ENCODE data around the gene POU6F2.

Gene POU6F2

GRCh38 chr7:39073432-39073831, 95.7 kb downstream of the POU6F2 start:
- no peak overlapping the region for H3K27ac ChIP-seq (replicated peaks)
- H3K4me3 ChIP-seq (replicated peaks; ENCODE audit: insufficient read depth, low read length), result no peak overlapping the region
- H3K27me3 ChIP-seq (ENCODE audit: insufficient read depth, poor library complexity, severe bottlenecking), result no peaks in the 10 kb centered on the region

DNA sequence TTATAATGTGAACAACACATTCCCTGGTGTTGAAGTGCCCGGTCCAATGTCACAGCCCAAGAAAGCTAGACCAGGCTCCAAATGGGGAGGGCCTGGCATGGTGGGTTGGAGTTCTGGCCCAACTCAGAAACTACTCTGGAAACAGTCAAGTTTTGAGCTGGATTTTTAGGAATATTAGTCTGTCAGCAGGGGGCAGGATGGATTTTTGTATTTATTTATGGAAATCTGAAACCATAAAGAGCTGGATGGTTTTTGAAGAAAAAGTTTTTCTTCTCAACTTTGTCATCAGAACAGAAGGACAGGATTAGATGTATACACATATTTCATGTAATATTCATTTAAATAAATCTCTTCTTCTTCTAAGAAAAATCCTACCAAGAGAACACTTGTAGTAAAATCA, 97.5 kb downstream of the POU6F2 start:
- no peak for DNase-seq (ENCODE audit: low read depth in 1 of 2, low spot score in 1 of 2)
- TF ChIP-seq GABPA (IDR thresholded peaks at IDR 0.05; ENCODE audit: low read depth) (no peak), SPI1 (IDR thresholded peaks at IDR 0.05; ENCODE audit: borderline replicate concordance, low read depth) (no peak), POLR2AphosphoS5 (IDR thresholded peaks at IDR 0.05; ENCODE audit: low read depth) (no peak), CTCF (IDR thresholded peaks at IDR 0.05; ENCODE audit: insufficient read depth, low read length) (no peak)
- TF ChIP-seq, protein P1, sequence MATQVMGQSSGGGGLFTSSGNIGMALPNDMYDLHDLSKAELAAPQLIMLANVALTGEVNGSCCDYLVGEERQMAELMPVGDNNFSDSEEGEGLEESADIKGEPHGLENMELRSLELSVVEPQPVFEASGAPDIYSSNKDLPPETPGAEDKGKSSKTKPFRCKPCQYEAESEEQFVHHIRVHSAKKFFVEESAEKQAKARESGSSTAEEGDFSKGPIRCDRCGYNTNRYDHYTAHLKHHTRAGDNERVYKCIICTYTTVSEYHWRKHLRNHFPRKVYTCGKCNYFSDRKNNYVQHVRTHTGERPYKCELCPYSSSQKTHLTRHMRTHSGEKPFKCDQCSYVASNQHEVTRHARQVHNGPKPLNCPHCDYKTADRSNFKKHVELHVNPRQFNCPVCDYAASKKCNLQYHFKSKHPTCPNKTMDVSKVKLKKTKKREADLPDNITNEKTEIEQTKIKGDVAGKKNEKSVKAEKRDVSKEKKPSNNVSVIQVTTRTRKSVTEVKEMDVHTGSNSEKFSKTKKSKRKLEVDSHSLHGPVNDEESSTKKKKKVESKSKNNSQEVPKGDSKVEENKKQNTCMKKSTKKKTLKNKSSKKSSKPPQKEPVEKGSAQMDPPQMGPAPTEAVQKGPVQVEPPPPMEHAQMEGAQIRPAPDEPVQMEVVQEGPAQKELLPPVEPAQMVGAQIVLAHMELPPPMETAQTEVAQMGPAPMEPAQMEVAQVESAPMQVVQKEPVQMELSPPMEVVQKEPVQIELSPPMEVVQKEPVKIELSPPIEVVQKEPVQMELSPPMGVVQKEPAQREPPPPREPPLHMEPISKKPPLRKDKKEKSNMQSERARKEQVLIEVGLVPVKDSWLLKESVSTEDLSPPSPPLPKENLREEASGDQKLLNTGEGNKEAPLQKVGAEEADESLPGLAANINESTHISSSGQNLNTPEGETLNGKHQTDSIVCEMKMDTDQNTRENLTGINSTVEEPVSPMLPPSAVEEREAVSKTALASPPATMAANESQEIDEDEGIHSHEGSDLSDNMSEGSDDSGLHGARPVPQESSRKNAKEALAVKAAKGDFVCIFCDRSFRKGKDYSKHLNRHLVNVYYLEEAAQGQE (IDR thresholded peaks at IDR 0.05; ENCODE audit: insufficient replicate concordance, low read depth), result no peak
- Histone ChIP-seq H3K4me3 (replicated peaks; ENCODE audit: insufficient read depth, low read length) (no peak overlapping the region), H3K27me3 (ENCODE audit: insufficient read depth, poor library complexity, severe bottlenecking) (no peaks in the 10 kb centered on the region), H3K27ac (replicated peaks) (no peak overlapping the region)

More at GRCh38 chr7:39073432-39073831, 95.7 kb downstream of the POU6F2 start:
- TF ChIP-seq CTCF (IDR thresholded peaks at IDR 0.05; ENCODE audit: insufficient read depth, low read length), result no peak
- TF ChIP-seq, protein P1 (IDR thresholded peaks at IDR 0.05; ENCODE audit: insufficient replicate concordance, low read depth), result no peak
- TF ChIP-seq POLR2AphosphoS5 (IDR thresholded peaks at IDR 0.05; ENCODE audit: low read depth), result no peak
- TF ChIP-seq GABPA (IDR thresholded peaks at IDR 0.05; ENCODE audit: low read depth), result no peak
- no peak for DNase-seq (ENCODE audit: low read depth in 1 of 2, low spot score in 1 of 2)

- TF ChIP-seq, protein P1 (IDR thresholded peaks at IDR 0.05; ENCODE audit: insufficient replicate concordance, low read depth), result no peak
- TF ChIP-seq GABPA (IDR thresholded peaks at IDR 0.05; ENCODE audit: low read depth) (no peak), POLR2AphosphoS5 (IDR thresholded peaks at IDR 0.05; ENCODE audit: low read depth) (no peak), SPI1 (IDR thresholded peaks at IDR 0.05; ENCODE audit: borderline replicate concordance, low read depth) (no peak), CTCF (IDR thresholded peaks at IDR 0.05; ENCODE audit: insufficient read depth, low read length) (no peak)
- Histone ChIP-seq H3K4me3 (replicated peaks; ENCODE audit: insufficient read depth, low read length) (no peak overlapping the region), H3K27ac (replicated peaks) (no peak overlapping the region), H3K27me3 (ENCODE audit: insufficient read depth, poor library complexity, severe bottlenecking) (peaks cover 5% of the 10 kb centered on the region)
- no peak for DNase-seq (ENCODE audit: low read depth in 1 of 2, low spot score in 1 of 2)
Observed at GRCh38 chr7:39083781-39084180, 106.1 kb downstream of the POU6F2 start.

Data from HL-60 (cell line).